CD14-positive monocyte (primary cell): ENCODE measurements around the gene ZNF302. TPM values are rescaled to one million over a fixed set of nuclear protein-coding genes. Genes with fewer than 3 reads are reported as not detected.

ENCODE experiments used
- DNase-seq, 3 donors: peaks; one replicate each; pipeline ENCODE4 v3.0.0-alpha.2; 2011 to 2022
- H2AFZ ChIP-seq: 2 replicates; pipeline ENCODE4 v1.6.0; 2012; ENCODE audit warnings: mild to moderate bottlenecking, low read depth, low read length, inconsistent platforms; ENCODE audit not compliant: insufficient read depth, poor library complexity, severe bottlenecking
- H3K27ac ChIP-seq, 2 donors: 1 replicate in 1 of 2; 2 replicates in 1 of 2; pipeline ENCODE4 v1.5.1; 2012 to 2013; ENCODE audit warnings: low read length in 2 of 2, control low read depth in 1 of 2, inconsistent platforms in 1 of 2, low read depth in 1 of 2, mild to moderate bottlenecking in 1 of 2
- H3K27me3 ChIP-seq, 2 donors: one replicate each; pipeline versions ENCODE4 v1.6.0 to v1.6.1; 2011 to 2013; ENCODE audit warnings: low read length in 2 of 2; ENCODE audit not compliant: control insufficient read depth in 2 of 2, insufficient read depth in 2 of 2
- H3K36me3 ChIP-seq, 2 donors: replicated peaks in 1 of 2; 1 replicate in 1 of 2; 2 replicates in 1 of 2; pipeline versions ENCODE4 v1.5.1 to v1.6.1; 2012 to 2013; ENCODE audit warnings: low read length in 2 of 2, control low read depth in 1 of 2, inconsistent platforms in 1 of 2, mild to moderate bottlenecking in 1 of 2; ENCODE audit not compliant: insufficient read depth in 2 of 2, control insufficient read depth in 1 of 2
- H3K4me1 ChIP-seq, 2 donors: 1 replicate in 1 of 2; 2 replicates in 1 of 2; pipeline versions ENCODE4 v1.5.1 to v1.6.1; 2012 to 2013; ENCODE audit warnings: low read length in 2 of 2, control low read depth in 1 of 2, inconsistent platforms in 1 of 2, mild to moderate bottlenecking in 1 of 2, moderate library complexity in 1 of 2; ENCODE audit not compliant: insufficient read depth in 2 of 2, control insufficient read depth in 1 of 2
- H3K4me2 ChIP-seq: replicated peaks from 2 replicates; pipeline ENCODE3; 2012; ENCODE audit warnings: low read length, moderate library complexity, mild to moderate bottlenecking; ENCODE audit not compliant: poor library complexity, severe bottlenecking; ENCODE audit errors: extremely low read depth
- H3K4me3 ChIP-seq, 3 experiments: fragments of 200-600 bp in 1 of 3; sonication (generic) in 1 of 3; replicated peaks in 1 of 3; 1 replicate in 2 of 3; 2 replicates in 1 of 3; pipeline ENCODE4 v1.5.1; 2011 to 2013; ENCODE audit warnings: low read length in 3 of 3, mild to moderate bottlenecking in 3 of 3, control low read depth in 2 of 3, low read depth in 2 of 3, inconsistent platforms in 1 of 3, moderate library complexity in 1 of 3
- H3K79me2 ChIP-seq: 2 replicates; pipeline ENCODE4 v1.6.0; 2012; ENCODE audit warnings: mild to moderate bottlenecking, control low read depth, inconsistent platforms, low read length, moderate library complexity; ENCODE audit not compliant: insufficient read depth
- H3K9ac ChIP-seq: 2 replicates; pipeline ENCODE4 v1.6.0; 2017; ENCODE audit warnings: low read length, mild to moderate bottlenecking; ENCODE audit not compliant: insufficient read depth, poor library complexity, severe bottlenecking
- H3K9me3 ChIP-seq, 2 donors: replicated peaks in 1 of 2; 1 replicate in 1 of 2; 2 replicates in 1 of 2; pipeline versions ENCODE4 v1.5.1 to v1.6.1; 2012 to 2013; ENCODE audit warnings: low read length in 2 of 2, control low read depth in 1 of 2; ENCODE audit not compliant: control insufficient read depth in 1 of 2, insufficient read depth in 1 of 2
- H4K20me1 ChIP-seq: 2 replicates; pipeline ENCODE4 v1.6.0; 2012; ENCODE audit warnings: mild to moderate bottlenecking, low read length, control low read depth, moderate library complexity; ENCODE audit not compliant: insufficient read depth
- H3K27ac Mint-ChIP-seq, 7 donors: one replicate each; pipeline ENCODE4 v1.8.0; 2020; ENCODE audit warnings: mild to moderate bottlenecking in 7 of 7, mixed read lengths in 7 of 7, moderate library complexity in 6 of 7, inconsistent platforms in 2 of 7
- H3K27me3 Mint-ChIP-seq, 3 donors: one replicate each; pipeline ENCODE4 v1.8.0; 2021 to 2022; ENCODE audit warnings: low read depth in 3 of 3, mild to moderate bottlenecking in 3 of 3, mixed read lengths in 3 of 3, moderate library complexity in 3 of 3, inconsistent platforms in 1 of 3
- H3K36me3 Mint-ChIP-seq, 2 donors: one replicate each; pipeline ENCODE4 v1.8.0; 2020; ENCODE audit warnings: mixed read lengths in 2 of 2, inconsistent platforms in 1 of 2, mild to moderate bottlenecking in 1 of 2
- H3K4me1 Mint-ChIP-seq: one replicate; pipeline ENCODE4 v1.8.0; 2020; ENCODE audit warnings: mild to moderate bottlenecking, mixed read lengths
- H3K4me3 Mint-ChIP-seq, 2 donors: one replicate each; pipeline ENCODE4 v1.8.0; 2020; ENCODE audit warnings: mild to moderate bottlenecking in 2 of 2, mixed read lengths in 2 of 2, moderate library complexity in 1 of 2
- H3K9me3 Mint-ChIP-seq, 7 donors: one replicate each; pipeline ENCODE4 v1.8.0; 2020 to 2022; ENCODE audit warnings: mixed read lengths in 7 of 7, mild to moderate bottlenecking in 6 of 7, moderate library complexity in 6 of 7, inconsistent platforms in 2 of 7
- CTCF ChIP-seq: fragments of 200-600 bp; IDR thresholded peaks from one replicate; pipeline ENCODE4 v1.8.0; 2022; ENCODE audit warnings: antibody characterized with exemption, mild to moderate bottlenecking
- WGBS: methylation state at CpG from one replicate; pipeline ENCODE4 v1.1.5; 2013; ENCODE audit warnings: missing lambda C conversion rate; ENCODE audit not compliant: insufficient coverage; 5-methylcytosine and 5-hydroxymethylcytosine counted together
- intact Hi-C, 2 donors: fragments of 100-400 bp; cut with micrococcal nuclease; formaldehyde crosslinking; loops; one replicate each; pipeline versions ENCODE4 v1.15.0 to v1.15.1; 2023
- polyA plus RNA-seq, 3 donors: library from polyadenylated mRNA; depleted of rRNA in 1 of 3; unstranded in 2 of 3; stranded (reverse) in 1 of 3; fragments of 300-500 nt in 2 of 3; fragments of >200 nt in 1 of 3; fragmentation: Illumina TruSeq in 2 of 3; gene quantifications; 1 replicate in 2 of 3; 2 replicates in 1 of 3; pipeline ENCODE4 v1.2.3, GENCODE V29; 2012 to 2021

Gene ZNF302
- polyA plus RNA-seq, 3 donors: 3.2 to 9.0 (median 4.4) TPM

DNA sequence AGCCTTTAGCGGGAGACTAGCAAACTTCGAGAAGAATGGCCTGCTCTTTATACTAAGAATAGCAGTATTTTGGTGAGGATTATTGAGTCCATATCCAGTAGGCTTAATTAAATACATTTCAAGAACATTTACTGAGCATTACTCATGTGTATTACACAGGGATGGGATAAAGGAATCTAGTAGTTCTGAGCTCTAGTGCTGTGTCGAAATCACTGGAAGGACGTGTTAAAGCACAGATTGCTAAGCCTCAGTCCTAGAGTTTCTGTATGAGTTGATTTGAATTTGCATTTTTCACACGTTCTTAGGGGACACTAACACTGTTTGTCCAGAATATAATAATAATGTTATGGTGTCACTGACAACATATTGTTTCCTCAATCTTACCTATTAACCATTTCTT, 9.0 kb downstream of the ZNF302 start:
- intact Hi-C loops: no loop called here
- H3K4me3 ChIP-seq: no peak overlapping the region
- no peak overlapping the region for H3K27ac ChIP-seq
- peaks cover 16 to 33% of the 10 kb centered on the region in 2 donors for H3K36me3 ChIP-seq
- H3K4me1 ChIP-seq: no peaks in the 10 kb centered on the region
- WGBS: 90% methylated on average over 2 of the region's 5 CpGs
- H3K27me3 ChIP-seq: no peaks in the 10 kb centered on the region
- no peak overlapping the region for H3K4me3 Mint-ChIP-seq
- H3K36me3 Mint-ChIP-seq: peaks cover 24 to 27% of the 10 kb centered on the region in 2 donors
- peaks cover 31 to 72% of the 10 kb centered on the region in 2 donors for H3K9me3 ChIP-seq
- H3K79me2 ChIP-seq: no peaks in the 10 kb centered on the region
- DNase-seq: no peak
- peaks cover 1 to 3% (median 3%) of the 10 kb centered on the region in 3 donors for H3K27me3 Mint-ChIP-seq
- H3K27ac Mint-ChIP-seq: no peak overlapping the region
- no peaks in the 10 kb centered on the region for H4K20me1 ChIP-seq
- TF ChIP-seq CTCF: no peak
- peaks cover 33 to 82% (median 74%) of the 10 kb centered on the region in 7 donors for H3K9me3 Mint-ChIP-seq
- no peak overlapping the region for H3K9ac ChIP-seq
- no peak overlapping the region for H3K4me2 ChIP-seq
- no peaks in the 10 kb centered on the region for H3K4me1 Mint-ChIP-seq
- H2AFZ ChIP-seq: no peak overlapping the region

DNA sequence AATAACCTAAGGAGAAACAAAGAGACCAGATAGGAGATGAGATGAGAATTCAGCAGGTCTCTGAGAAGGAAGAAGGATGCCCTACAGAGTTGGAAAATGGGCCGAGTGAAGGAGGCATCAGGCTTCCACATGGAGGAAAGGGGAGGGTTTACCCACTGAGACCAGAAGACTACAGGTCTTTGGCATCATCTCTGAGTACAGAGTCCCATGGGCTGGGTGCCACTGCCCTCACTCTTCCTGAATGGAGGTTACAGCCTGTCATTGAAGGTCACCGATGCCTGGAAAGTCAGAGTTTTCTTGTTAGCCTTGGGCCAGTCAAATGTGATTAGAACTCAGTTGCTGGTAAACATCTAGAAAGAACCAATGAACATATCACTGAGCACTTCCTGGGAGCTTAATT, 9.9 kb downstream of the ZNF302 start:
- Histone ChIP-seq H3K9ac (no peak overlapping the region), H3K4me2 (no peak overlapping the region), H3K79me2 (no peaks in the 10 kb centered on the region), H3K9me3 (peaks cover 25 to 66% of the 10 kb centered on the region in 2 donors), H3K4me1 (no peaks in the 10 kb centered on the region), H3K27ac (no peak overlapping the region), H3K36me3 (peaks cover 16 to 24% of the 10 kb centered on the region in 2 donors), H2AFZ (no peak overlapping the region), H4K20me1 (no peaks in the 10 kb centered on the region), H3K27me3 (no peaks in the 10 kb centered on the region), H3K4me3 (no peak overlapping the region)
- H3K9me3 Mint-ChIP-seq: peaks cover 32 to 84% (median 71%) of the 10 kb centered on the region in 7 donors
- intact Hi-C loops: no loop called here
- H3K4me1 Mint-ChIP-seq: no peaks in the 10 kb centered on the region
- no peak for DNase-seq
- H3K27me3 Mint-ChIP-seq: peaks cover 1 to 6% (median 3%) of the 10 kb centered on the region in 3 donors
- no peak overlapping the region for H3K27ac Mint-ChIP-seq
- H3K4me3 Mint-ChIP-seq: no peak overlapping the region
- WGBS: 57% methylated on average over 1 of the region's 2 CpGs
- no peak for TF ChIP-seq CTCF
- peaks cover 19 to 21% of the 10 kb centered on the region in 2 donors for H3K36me3 Mint-ChIP-seq
